Effector memory CD4-positive, alpha-beta T cell (primary cell): ENCODE measurements around the gene DEK.
"Not testable (repeated sequence)": the region's sequence is repeated elsewhere in the genome, so short reads cannot be mapped to it uniquely, and the experiment has no call there.

Experiments
- DNase-seq, 3 donors: peaks; one replicate each; pipeline ENCODE4 v3.0.0-alpha.2; 2020
- H3K27ac ChIP-seq: 2 replicates; pipeline ENCODE4 v1.7.0; 2013; ENCODE audit warnings: mild to moderate bottlenecking, low read length, moderate library complexity; ENCODE audit not compliant: insufficient read depth, poor library complexity, severe bottlenecking
- H3K27me3 ChIP-seq: replicated peaks from 2 replicates; pipeline ENCODE4 v1.7.0; 2013; ENCODE audit warnings: mild to moderate bottlenecking, low read length; ENCODE audit not compliant: insufficient read depth, control insufficient read depth, poor library complexity, severe bottlenecking
- H3K36me3 ChIP-seq: 2 replicates; pipeline ENCODE4 v1.7.0; 2013; ENCODE audit warnings: mild to moderate bottlenecking, low read length, moderate library complexity; ENCODE audit not compliant: control insufficient read depth, insufficient read depth
- H3K4me1 ChIP-seq: 2 replicates; pipeline ENCODE4 v1.7.0; 2013; ENCODE audit warnings: low read length, mild to moderate bottlenecking; ENCODE audit not compliant: control insufficient read depth, insufficient read depth, poor library complexity, severe bottlenecking
- H3K4me3 ChIP-seq: 2 replicates; pipeline ENCODE4 v1.7.0; 2013; ENCODE audit warnings: low read length, low read depth, mild to moderate bottlenecking; ENCODE audit not compliant: insufficient read depth, poor library complexity, severe bottlenecking
- H3K9me3 ChIP-seq: 2 replicates; pipeline ENCODE4 v1.7.0; 2013; ENCODE audit warnings: mild to moderate bottlenecking, low read length, moderate library complexity; ENCODE audit not compliant: control insufficient read depth

The DEK gene

DNA sequence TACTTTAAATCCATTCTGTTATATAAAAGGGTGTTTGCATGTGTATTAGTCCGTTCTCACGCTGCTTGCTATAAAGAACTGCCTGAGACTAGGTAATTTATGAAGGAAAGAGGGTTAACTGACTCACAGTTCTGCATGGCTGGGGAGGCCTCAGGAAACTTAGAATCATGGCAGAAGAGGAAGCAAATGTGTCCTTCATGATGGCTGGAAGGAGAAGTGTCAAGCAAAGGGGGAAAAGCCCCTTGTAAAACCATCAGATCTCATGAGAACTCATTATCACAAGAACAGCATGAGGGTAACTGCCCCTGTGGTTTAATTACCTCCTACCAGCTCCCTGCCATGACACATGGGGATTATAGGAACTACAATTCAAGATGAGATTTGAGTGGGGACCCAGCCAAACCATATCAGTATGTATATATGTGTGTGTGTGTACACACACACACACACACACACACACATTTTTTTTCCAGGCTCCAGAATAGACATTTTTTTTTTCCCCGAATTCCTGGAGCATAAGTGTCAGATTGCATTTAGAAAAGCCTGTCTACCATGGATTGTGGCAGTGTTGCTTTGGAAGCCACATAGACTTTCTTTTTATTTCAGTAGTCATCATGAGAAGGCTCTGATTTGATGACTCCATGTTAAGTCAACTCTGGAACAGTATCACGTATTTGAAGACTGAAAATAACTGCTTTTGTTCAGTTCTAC is 77.6 kb downstream of the DEK start:
- Histone ChIP-seq H3K27me3 (no peaks in the 10 kb centered on the region), H3K27ac (no peak overlapping the region), H3K4me1 (no peaks in the 10 kb centered on the region), H3K36me3 (peaks cover 6% of the 10 kb centered on the region), H3K9me3 (no peaks in the 10 kb centered on the region), H3K4me3 (no peak overlapping the region)
- DNase-seq = no peak

DNA sequence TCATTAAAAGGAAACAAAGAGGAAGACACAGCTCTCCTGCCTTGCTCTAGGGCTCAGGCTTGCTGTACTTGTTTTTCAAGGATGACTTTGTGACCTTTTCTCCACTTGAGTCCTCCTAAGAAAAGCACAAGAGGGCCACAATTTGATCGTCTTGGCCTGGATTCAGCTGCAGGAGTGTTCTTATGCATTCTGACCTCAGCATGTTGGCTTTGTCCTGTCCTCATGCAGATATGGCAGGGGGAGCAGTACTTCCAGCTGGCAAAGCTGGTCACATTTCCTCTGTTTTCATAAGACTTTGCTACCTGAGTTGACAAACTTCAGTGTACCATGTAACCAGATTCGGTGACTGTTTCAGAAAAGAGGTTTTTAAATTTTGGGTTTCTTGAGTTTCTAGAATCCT is 78.3 kb downstream of the DEK start:
- Histone ChIP-seq H3K36me3 (peaks cover 6% of the 10 kb centered on the region), H3K4me1 (no peaks in the 10 kb centered on the region), H3K27ac (no peak overlapping the region), H3K4me3 (no peak overlapping the region), H3K9me3 (no peaks in the 10 kb centered on the region), H3K27me3 (no peaks in the 10 kb centered on the region)
- DNase-seq = no peak

DNA sequence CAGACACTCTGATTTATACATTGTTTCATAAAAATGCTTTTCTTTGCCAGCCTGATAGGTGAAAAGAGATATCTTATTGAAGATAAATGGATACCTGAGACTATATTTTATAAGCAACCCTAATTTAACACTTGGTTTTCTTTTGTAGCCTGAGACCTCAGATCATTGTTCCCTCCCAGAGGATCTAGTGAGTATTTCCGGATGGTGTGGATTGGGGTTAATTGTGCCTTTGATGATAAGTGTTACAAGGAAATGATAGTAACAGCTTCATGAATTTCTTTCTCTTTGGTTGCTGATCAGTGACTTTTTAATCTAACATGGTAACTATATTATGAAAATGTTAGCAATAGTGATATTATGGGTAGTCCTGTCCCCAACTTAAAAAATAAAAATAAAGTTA is 78.7 kb downstream of the DEK start:
- H3K36me3 ChIP-seq = peaks cover 10% of the 10 kb centered on the region
- H3K4me1 ChIP-seq = no peaks in the 10 kb centered on the region
- no peak overlapping the region for H3K27ac ChIP-seq
- no peak for DNase-seq
- no peak overlapping the region for H3K4me3 ChIP-seq
- no peaks in the 10 kb centered on the region for H3K9me3 ChIP-seq
- no peaks in the 10 kb centered on the region for H3K27me3 ChIP-seq

DNA sequence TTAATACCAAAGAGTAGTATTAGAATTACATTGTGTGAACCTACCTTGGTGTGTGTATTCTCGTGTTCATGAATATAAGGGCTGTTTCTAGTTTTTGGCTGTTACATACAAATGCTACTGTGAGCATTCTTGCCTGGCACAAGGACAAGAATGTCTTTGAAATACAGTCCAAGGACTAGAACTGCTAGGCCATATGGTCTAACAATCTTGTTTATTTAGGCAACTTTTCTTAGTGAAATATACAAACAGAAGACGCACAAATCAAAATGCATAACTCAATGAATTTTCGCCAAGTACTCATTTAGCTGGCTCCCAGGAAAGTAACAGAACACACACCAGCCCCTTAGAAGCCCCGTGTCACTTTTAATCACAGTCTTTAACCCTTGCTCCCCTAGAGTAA is 80.6 kb downstream of the DEK start:
- no peaks in the 10 kb centered on the region for H3K4me1 ChIP-seq
- no peak overlapping the region for H3K27ac ChIP-seq
- H3K4me3 ChIP-seq = no peak overlapping the region
- H3K27me3 ChIP-seq = no peaks in the 10 kb centered on the region
- H3K36me3 ChIP-seq = peaks cover 13% of the 10 kb centered on the region
- no peak for DNase-seq
- no peaks in the 10 kb centered on the region for H3K9me3 ChIP-seq

DNA sequence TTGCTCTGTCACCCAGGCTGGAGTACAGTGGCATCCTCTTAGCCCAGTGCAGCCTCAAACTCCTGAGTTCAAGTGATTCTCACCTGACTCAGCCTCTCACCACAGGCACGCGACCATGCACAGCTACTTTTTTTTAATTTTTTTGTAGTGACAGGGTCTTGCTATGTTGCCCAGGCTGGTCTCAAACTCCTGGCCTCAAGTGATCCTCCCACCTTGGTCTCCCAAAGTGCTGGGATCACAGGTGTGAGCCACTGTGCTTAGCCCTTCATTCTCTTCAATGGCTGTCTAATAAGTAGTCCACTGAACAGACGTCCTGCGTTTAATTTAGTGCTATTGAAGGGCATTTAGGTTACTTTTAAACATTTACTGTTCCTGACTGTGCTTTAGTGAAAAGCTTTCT is 81.8 kb downstream of the DEK start:
- no peak for DNase-seq
- Histone ChIP-seq H3K4me1 (no peaks in the 10 kb centered on the region), H3K27me3 (no peaks in the 10 kb centered on the region), H3K27ac (no peak overlapping the region), H3K4me3 (no peak overlapping the region), H3K9me3 (no peaks in the 10 kb centered on the region), H3K36me3 (peaks cover 10% of the 10 kb centered on the region)

DNA sequence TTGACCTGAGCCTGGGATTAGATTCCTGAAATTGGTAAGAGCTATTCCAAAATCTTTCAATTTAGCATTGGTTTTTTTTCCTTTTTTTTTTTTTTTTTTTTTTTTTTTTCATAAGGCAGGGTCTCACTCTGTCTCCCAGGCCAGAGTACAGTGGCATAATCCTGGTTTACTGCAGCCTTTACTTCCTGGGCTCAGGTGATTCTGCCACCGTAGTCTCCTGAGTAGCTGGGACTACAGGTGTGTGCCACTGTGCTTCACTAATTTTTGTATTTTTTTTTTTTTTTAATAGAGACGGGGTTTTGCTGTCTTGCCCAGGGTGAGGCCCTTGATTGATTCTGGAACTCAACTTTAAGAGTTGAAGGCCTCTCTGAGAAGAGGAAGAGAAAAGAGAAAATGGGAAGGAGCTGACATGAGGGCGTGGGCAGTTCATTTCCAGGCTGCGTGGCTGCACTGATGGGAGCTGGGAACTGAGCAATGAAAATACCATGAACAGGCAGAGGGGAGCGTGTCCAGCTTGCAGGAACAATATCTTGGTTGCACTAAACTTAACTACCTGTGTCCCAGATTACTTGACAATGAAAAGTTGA is 84.5 kb downstream of the DEK start:
- Histone ChIP-seq H3K27me3 (no peaks in the 10 kb centered on the region), H3K4me3 (no peak overlapping the region), H3K36me3 (peaks cover 8% of the 10 kb centered on the region), H3K27ac (no peak overlapping the region), H3K9me3 (no peaks in the 10 kb centered on the region), H3K4me1 (no peaks in the 10 kb centered on the region)
- DNase-seq = no peak

DNA sequence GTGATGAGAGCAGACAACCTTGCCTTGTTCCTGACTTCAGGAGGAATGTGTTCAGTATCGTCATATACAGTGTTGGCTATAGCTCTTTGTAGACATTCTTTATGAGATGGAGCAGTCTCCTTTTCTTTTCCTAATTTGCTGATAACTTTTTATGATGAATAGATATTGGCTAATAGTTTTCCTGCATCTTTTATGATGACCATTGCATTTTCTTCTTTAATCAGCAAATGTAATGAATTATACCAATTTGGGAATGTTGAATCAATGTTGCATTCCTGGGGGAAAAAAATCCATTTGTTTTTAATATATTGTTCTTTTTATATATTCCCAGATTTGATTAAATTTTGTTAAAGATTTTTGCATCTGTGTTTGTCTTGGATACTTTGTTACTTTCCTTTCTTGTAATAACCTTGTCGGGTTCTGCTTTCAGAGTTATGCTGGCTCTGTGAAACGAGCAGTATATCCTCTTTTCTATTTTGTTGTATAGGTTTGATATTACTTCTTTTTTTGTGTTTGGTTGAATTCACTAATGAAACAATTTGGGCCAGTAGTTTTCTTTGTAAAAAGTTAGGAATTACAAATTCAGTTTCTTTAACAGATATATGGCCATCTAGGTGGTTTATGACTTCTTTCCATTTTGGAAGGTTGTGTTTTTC is 85.2 kb downstream of the DEK start:
- no peaks in the 10 kb centered on the region for H3K27me3 ChIP-seq
- H3K4me1 ChIP-seq = no peaks in the 10 kb centered on the region
- H3K27ac ChIP-seq = no peak overlapping the region
- H3K36me3 ChIP-seq = peaks cover 7% of the 10 kb centered on the region
- DNase-seq = no peak
- H3K9me3 ChIP-seq = no peaks in the 10 kb centered on the region
- H3K4me3 ChIP-seq = no peak overlapping the region

DNA sequence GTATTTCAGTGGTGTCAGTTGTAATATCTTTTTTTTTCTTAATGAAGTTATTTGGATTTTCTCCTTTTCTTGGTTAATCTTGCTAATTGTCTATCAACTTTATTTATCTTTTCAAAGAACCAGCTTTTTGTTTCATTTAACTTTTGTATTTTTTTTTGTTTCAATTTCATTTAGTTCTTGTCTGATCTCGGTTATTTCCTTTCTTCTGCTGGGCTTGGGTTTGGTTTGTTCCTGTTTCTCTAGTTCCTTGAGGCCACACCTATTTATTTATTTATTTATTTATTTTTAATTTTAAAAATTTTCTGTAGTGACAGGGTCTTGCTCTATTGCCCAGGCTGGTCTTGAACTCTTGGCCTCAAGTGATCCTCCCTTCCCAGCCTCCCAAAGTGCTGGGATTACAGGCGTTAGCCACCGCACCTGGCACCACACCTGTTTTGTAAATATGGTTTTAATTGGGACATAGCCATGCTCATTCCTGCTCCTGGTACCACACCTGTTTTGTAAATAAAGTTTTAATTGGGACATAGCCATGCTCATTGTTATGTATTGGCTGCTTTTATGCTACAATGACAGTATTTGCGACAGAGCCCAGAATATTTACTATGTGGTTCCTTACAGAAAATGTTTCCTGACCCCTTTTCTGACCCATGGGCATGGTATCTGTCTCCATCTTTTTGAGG is 86.9 kb downstream of the DEK start:
- H3K4me3 ChIP-seq = no peak overlapping the region
- H3K4me1 ChIP-seq = no peaks in the 10 kb centered on the region
- DNase-seq = no peak
- H3K27me3 ChIP-seq = no peaks in the 10 kb centered on the region
- no peaks in the 10 kb centered on the region for H3K9me3 ChIP-seq
- peaks cover 7% of the 10 kb centered on the region for H3K36me3 ChIP-seq
- no peak overlapping the region for H3K27ac ChIP-seq

DNA sequence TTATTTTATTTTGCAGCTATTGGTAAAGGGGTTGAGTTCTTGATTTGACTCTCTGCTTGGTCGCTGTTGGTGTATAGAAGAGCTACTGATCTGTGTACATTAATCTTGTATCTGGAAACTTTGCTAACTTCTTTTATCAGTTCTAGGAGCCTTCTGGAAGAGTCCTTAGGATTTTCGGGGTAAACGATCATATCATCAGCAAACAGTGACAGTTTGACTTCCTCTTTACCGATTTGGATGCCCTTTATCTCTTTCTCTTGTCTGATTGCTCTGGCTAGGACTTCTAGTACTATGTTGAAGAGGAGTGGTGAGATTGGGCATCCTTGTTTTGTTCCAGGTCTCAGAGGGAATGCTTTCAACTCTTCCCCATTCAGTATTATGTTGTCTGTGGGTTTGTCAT is 88.1 kb downstream of the DEK start:
- DNase-seq, H3K4me1 ChIP-seq, H3K4me3 ChIP-seq, H3K27me3 ChIP-seq, H3K9me3 ChIP-seq, H3K27ac ChIP-seq: not testable (repeated sequence)
- H3K36me3 ChIP-seq = peaks cover 18% of the 10 kb centered on the region
